Thoracic aorta (tissue), 2 donors: Measurements from ENCODE around the gene CD247. TPM values are rescaled to one million over a fixed set of nuclear protein-coding genes. Genes with fewer than 3 reads are reported as not detected.

Experiments
- ATAC-seq: fragments of 150-250 bp; one replicate; pipeline ENCODE4 v1.8.0; 2017; ENCODE audit warnings: low read depth; ENCODE audit not compliant: insufficient number of reproducible peaks, low FRiP score
- DNase-seq: peaks from one replicate; pipeline ENCODE4 v3.0.0-alpha.2; 2020; ENCODE audit warnings: low spot score
- H3K27ac ChIP-seq, 2 donors: fragments of 200-600 bp; sonication (generic); 1 replicate in 1 of 2; 2 replicates in 1 of 2; pipeline ENCODE4 v1.5.1; 2016; ENCODE audit warnings: mild to moderate bottlenecking in 2 of 2, moderate library complexity in 2 of 2
- H3K27me3 ChIP-seq: fragments of 200-600 bp; sonication (generic); replicated peaks from 2 replicates; pipeline ENCODE4 v1.6.0; 2016; ENCODE audit warnings: mild to moderate bottlenecking; ENCODE audit not compliant: insufficient read depth
- H3K36me3 ChIP-seq: fragments of 200-600 bp; sonication (generic); one replicate; pipeline ENCODE4 v1.5.1; 2016
- H3K4me1 ChIP-seq, 2 donors: fragments of 200-600 bp; sonication (generic); 1 replicate in 1 of 2; 2 replicates in 1 of 2; pipeline versions ENCODE4 v1.5.1 to v1.6.0; 2016; ENCODE audit warnings: low read depth in 2 of 2, mild to moderate bottlenecking in 1 of 2; ENCODE audit not compliant: control insufficient read depth in 1 of 2
- H3K4me3 ChIP-seq: fragments of 200-600 bp; sonication (generic); 2 replicates; pipeline ENCODE4 v1.5.1; 2016; ENCODE audit warnings: mild to moderate bottlenecking
- H3K9me3 ChIP-seq: fragments of 200-600 bp; sonication (generic); 2 replicates; pipeline ENCODE4 v1.5.1; 2016
- CTCF ChIP-seq: fragments of 200-600 bp; sonication (generic); IDR thresholded peaks from one replicate; pipeline ENCODE4 v1.5.1; 2019; ENCODE audit warnings: antibody characterized with exemption
- total RNA-seq, 2 donors: library from RNA; depleted of rRNA; stranded (reverse); fragments of >200 nt; gene quantifications; one replicate each; pipeline versions ENCODE4 v1.1.0 to v1.2.3, GENCODE V29; 2016

Gene CD247
- total RNA-seq, 2 donors from 2014 or later: 1.6 to 8.5 TPM

DNA sequence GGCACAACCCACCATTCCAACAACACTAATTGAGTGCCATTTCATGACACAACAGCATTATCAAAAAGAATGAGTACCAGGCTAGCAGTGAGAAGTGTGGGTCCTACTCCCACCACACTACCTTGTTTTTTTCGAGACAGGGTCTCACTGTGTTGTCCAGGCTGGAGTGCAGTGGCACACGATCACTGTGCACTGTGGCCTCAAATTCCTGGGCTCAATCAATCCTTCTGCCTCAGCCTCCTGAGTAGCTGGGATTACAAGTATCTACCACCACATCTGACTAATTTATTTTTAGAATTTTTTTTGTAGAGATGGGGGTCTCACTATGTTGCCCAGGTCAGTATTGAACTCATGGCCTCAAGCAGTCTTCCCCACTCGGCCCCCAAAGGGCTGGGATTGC is 30.7 kb downstream of the CD247 start:
- Histone ChIP-seq H3K4me3 (no peak overlapping the region), H3K27me3 (no peaks in the 10 kb centered on the region), H3K36me3 (no peaks in the 10 kb centered on the region), H3K9me3 (no peaks in the 10 kb centered on the region), H3K27ac (no peak overlapping the region), H3K4me1 (no peaks in the 10 kb centered on the region)
- DNase-seq (no peak), ATAC-seq (no peak)
- no peak for TF ChIP-seq CTCF

DNA sequence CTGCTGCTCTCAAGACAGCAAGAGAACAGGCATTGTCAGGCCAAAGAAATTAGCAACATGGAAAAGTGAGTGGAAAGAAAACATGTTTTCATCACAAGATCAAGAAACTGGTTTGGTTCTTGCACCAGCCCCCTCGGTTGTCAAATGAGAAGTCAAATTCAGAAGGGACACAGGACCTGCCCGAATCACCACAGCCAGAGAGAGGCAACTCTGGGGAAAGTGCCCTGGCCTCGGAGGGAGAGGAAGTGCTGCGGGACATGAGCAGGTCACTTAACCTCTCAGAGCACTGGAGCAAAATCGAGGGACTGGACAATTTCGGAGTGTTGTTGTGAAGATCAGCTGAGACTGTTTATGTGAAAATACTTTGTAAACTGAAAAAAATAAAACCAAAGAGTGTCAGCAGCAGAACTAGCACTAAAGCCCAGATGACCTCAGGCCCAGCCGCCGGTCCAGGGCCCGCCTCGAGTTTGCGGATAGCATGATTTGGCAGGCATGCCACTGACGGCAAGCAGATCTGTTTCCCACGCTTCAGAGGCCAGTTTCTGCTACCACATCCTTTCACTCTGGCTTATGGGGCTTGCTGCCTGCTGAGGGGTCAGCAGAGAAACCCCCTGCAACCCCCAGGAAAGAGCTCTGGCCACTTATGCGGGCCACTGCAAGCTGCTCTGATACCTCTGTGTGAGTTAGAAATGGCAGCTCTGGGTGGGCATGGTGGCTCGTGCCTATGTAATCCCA is 32.1 kb downstream of the CD247 start:
- Histone ChIP-seq H3K27ac (no peak overlapping the region), H3K9me3 (no peaks in the 10 kb centered on the region), H3K36me3 (no peaks in the 10 kb centered on the region), H3K4me1 (no peaks in the 10 kb centered on the region), H3K27me3 (no peaks in the 10 kb centered on the region), H3K4me3 (no peak overlapping the region)
- no peak for ATAC-seq
- no peak for TF ChIP-seq CTCF
- no peak for DNase-seq

GRCh38 chr1:167484726-167485502 is 33.4 kb downstream of the CD247 start:
- TF ChIP-seq CTCF: no peak
- no peak for DNase-seq

GRCh38 chr1:167483790-167484189 is 34.5 kb downstream of the CD247 start:
- Histone ChIP-seq H3K36me3 (no peaks in the 10 kb centered on the region), H3K27ac (no peak overlapping the region), H3K4me1 (no peaks in the 10 kb centered on the region), H3K4me3 (no peak overlapping the region), H3K9me3 (no peaks in the 10 kb centered on the region), H3K27me3 (no peaks in the 10 kb centered on the region)
- DNase-seq: no peak
- TF ChIP-seq CTCF: no peak
- no peak for ATAC-seq

More at GRCh38 chr1:167484726-167485502, 33.4 kb downstream of the CD247 start:
- no peak overlapping the region for H3K4me3 ChIP-seq
- no peak for ATAC-seq
- no peaks in the 10 kb centered on the region for H3K27me3 ChIP-seq
- no peak overlapping the region for H3K27ac ChIP-seq
- no peaks in the 10 kb centered on the region for H3K36me3 ChIP-seq
- no peaks in the 10 kb centered on the region for H3K9me3 ChIP-seq
- no peaks in the 10 kb centered on the region for H3K4me1 ChIP-seq

- DNase-seq (no peak), ATAC-seq (no peak)
- H3K4me3 ChIP-seq: no peak overlapping the region
- H3K27me3 ChIP-seq: no peaks in the 10 kb centered on the region
- no peak for TF ChIP-seq CTCF
- H3K9me3 ChIP-seq: no peaks in the 10 kb centered on the region
- H3K4me1 ChIP-seq: no peaks in the 10 kb centered on the region
- no peak overlapping the region for H3K27ac ChIP-seq
- no peaks in the 10 kb centered on the region for H3K36me3 ChIP-seq
Measured at GRCh38 chr1:167482184-167482583, 36.1 kb downstream of the CD247 start.
